Measurements from ENCODE around the gene STRADB.

GRCh38 chr2:201523506-201523905 is 72.0 kb downstream of the STRADB start:
- TF ChIP-seq CTCF (IDR thresholded peaks at IDR 0.05 in 4 of 5, conservative IDR thresholded peaks at IDR 0.05 in 1 of 5) (no peak), POLR2A (IDR thresholded peaks at IDR 0.05) (no peak)

All from gastrocnemius medialis (tissue), 4 donors.